ENCODE measurements around the gene ABLIM3. TPM values are rescaled to one million over a fixed set of nuclear protein-coding genes. Genes with fewer than 3 reads are reported as not detected.

ABLIM3 gene
- total and polyA plus RNA-seq, 9 of the 15 experiments (the other 6 are each of a cell fraction or from before 2014, with no cell fraction given) = 0.03 to 0.38 (median 0.11) TPM

GRCh38 chr5:149238540-149238939, 97.2 kb downstream of the ABLIM3 start:
- no peak for FAIRE-seq
- Histone ChIP-seq H3K9ac (ENCODE audit: insufficient read depth in 1 of 2, low read depth in 2 of 2, low read length in 2 of 2) (no peak overlapping the region), H3K36me3 (ENCODE audit: control insufficient read depth, insufficient read depth, low read length) (no peaks in the 10 kb centered on the region), H3K4me3 (no peak overlapping the region), H2AFZ (ENCODE audit: low read depth, low read length) (no peak overlapping the region), H3K9me3 (replicated peaks; ENCODE audit: control insufficient read depth, insufficient read depth, low read depth, low read length) (no peaks in the 10 kb centered on the region), H4K20me1 (replicated peaks; ENCODE audit: control insufficient read depth, insufficient read depth, low read length) (no peaks in the 10 kb centered on the region), H3K4me1 (replicated peaks in 1 of 2; ENCODE audit: control insufficient read depth in 2 of 2, insufficient read depth in 2 of 2, low read length in 2 of 2) (peaks cover 0 to 14% of the 10 kb centered on the region in 2 experiments; a peak in 1 of 5 replicates), H3K9me1 (ENCODE audit: control insufficient read depth, insufficient read depth, low read length) (no peaks in the 10 kb centered on the region), H3K4me2 (ENCODE audit: insufficient read depth, low read length) (no peak overlapping the region), H3K27me3 (ENCODE audit: control insufficient read depth in 2 of 2, insufficient read depth in 2 of 2, low read length in 2 of 2) (peaks cover 8 to 32% of the 10 kb centered on the region in 2 experiments; a peak in 4 of 5 replicates), H3K27ac (ENCODE audit: extremely low read depth, low read depth, low read length) (no peak overlapping the region), H3K79me2 (ENCODE audit: control insufficient read depth, insufficient read depth, low read length) (no peaks in the 10 kb centered on the region)
- in situ Hi-C loops (cut with MboI) (no loop called here), intact Hi-C loops (cut with micrococcal nuclease) (no loop called here)
- ChIA-PET CTCF (ENCODE audit: low intra/inter-chr PET ratio) (no interaction called here), POLR2A (interaction anchor here (0.6 to 1.2 kb wide), 2 partner anchors 9 to 93 kb away, joined by 3 read pairs; no protein-coding TSS in a partner anchor)
- peak in 1 of 4 experiments; percentile 24 for DNase-seq (ENCODE audit: extremely low read depth in 1 of 4, low spot score in 3 of 4)
- TF ChIP-seq CTCF (IDR thresholded peaks at IDR 0.05 in 2 of 3, conservative IDR thresholded peaks at IDR 0.05 in 1 of 3; ENCODE audit: insufficient read depth in 2 of 3, low read depth in 1 of 3, low read length in 3 of 3) (peak; percentile 13 to 43 (median 22); a peak in 2 of 6 replicates), RAD21 (CRISPR knock-in tag; conservative IDR thresholded peaks at IDR 0.05 in 1 of 2, IDR thresholded peaks at IDR 0.05 in 1 of 2) (peak; percentile 31 to 56), PTRF (tag; IDR thresholded peaks at IDR 0.05) (no peak), ETV5 (CRISPR knock-in tag; IDR thresholded peaks at IDR 0.05; ENCODE audit: low read depth) (no peak)
- WGBS (ENCODE audit: insufficient coverage, low coverage, missing lambda C conversion rate) = 5% methylated on average over 2 of the region's 2 CpGs
- BruUV-seq (replicated peaks) = no TSS peak
- ATAC-seq = peak; percentile 61

Data from K562 (cell line).